ENCODE results near the gene FNTB.

Gene FNTB

DNA sequence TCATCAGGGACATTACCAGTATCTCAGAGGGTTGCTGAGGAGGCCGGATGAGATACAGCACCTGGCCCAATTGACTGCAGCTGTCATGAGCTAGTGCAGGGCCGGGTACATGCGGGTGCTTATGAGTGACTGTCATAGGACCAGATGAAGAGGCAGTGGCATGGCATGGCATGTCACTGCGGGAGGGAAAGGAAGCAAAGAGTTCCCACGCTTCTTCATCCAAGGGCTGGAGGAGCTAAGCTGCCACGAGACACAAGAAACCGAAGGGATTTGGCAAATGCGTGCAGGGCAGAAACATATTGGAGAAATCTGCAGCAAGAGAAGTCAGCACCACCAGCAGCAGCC is 33.4 kb upstream of the FNTB start:
- DNase-seq, result no peak

DNA sequence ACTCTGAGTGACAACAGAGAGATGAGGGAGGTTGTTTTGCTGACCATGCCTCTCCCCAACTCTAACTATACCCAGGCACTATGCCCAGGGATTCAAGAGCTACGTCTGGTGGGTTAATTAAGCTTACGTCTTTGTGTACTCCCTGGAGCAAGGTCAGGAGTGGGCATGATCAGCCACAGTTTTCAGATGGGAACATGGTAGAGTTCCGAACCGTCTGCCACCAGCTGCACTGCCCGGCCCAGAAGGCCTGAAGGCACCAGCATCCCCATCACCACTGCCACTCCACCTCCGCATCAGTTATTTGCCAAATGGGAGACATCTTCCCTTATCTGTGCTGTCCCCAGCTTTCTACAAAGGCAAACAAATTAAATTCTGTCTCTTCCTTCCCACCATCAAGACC is 33.0 kb upstream of the FNTB start:
- DNase-seq, result no peak

DNA sequence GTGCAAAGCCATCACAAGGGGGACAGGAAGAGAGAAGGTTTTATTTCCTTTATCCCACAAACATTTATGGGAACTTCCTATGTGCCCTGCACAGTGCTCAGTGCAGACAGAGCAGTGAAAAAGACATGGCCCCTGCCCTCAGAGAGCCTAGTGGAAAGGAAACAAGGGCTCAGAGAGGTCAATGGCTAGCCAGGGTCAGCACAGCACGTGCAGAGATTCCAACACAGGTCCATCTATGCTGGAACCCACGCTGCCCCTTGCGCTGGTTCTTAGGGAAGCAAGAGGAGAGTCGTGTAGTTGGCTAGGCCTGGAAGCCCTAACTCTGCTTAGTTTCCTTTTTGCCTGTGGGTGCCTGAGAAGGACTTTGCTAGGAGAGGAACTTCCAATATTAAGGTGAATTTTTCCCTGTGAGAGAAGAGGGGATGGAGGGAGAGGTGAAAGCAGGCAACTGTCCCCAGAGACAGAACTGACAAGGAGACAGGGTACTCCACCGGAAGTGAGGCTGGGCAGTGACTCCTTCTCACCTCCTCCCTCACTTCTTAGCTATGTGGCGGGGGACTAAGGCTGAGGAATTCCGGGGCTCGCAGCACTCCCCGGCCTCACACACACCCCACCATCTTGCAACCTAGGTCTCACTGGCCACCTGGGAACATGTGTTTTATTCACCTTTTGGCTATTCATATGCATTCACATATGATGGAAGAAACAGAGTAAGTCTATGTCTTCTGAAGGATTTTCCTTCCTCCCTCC is 32.0 kb upstream of the FNTB start:
- DNase-seq, result no peak

DNA sequence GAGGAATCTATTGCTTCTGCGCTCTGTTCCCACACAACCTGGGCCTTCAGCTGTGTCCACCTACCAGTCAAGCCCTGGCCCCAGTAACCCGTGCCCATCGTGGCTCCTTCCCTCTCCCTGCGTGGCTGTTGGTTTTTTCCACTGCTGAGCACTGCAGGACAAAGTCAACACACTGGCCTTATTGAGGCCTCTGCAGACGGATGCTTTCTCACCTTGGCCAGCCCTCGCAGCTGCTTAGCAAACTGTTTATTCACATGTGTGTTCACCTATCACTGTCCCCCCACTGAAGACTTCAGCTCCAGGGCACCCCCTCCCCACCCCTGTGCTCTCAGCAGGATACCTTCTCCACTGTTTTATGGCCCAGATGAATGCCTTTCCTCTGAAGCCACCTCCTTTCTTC is 31.4 kb upstream of the FNTB start:
- no peak for DNase-seq

DNA sequence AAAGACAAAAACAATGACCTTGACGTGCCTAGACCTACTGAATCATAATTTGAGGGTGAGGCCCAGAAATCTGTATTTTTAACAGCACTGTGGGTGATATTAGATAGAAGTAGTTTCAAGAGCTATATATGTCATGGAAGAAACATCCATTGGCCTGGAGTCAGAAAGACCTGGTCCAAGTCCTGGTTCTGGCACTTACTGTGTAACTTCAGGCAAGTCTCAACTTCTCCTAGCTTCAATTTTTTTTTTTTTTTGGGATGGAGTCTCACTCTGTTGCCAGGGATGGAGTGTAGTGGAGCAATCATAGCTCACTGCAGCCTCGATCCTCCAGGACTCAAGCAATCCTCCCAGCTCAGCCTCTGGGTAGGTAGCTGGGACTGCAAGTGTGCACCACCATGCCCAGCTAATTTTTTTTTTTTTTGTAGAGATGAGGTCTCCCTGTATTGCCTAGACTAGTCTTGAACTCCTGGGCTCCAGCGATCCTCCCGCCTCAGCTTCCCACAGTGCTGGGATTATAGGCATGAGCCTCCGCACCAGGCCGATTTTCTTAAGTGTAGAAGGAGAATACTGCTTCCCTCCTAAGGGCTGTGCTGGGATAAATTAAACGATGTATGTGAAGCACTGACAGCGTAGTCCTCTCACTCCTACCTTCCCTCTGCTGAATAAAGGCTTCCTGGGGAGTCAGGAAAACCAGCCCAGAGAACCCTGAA is 29.8 kb upstream of the FNTB start:
- DNase-seq, result no peak

DNA sequence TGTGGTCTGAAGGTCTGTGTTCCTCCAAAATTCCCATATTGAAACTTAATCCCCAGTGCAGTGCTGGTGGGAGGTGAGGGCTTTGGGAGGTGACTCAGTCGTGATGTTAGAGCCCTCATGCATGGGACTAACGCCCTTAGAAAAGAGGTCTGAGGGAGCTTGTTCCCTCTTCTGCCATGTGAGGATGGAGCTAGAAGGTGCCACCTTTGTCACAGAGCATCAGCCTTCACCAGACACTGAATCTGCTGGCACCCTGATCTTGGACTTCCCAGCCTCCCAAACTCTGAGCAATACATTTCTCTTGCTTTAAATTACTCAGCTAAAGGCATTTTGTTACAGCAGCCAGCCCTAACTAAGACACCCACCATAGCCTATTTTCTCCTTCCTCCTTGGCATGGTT is 28.5 kb upstream of the FNTB start:
- DNase-seq, result no peak

DNA sequence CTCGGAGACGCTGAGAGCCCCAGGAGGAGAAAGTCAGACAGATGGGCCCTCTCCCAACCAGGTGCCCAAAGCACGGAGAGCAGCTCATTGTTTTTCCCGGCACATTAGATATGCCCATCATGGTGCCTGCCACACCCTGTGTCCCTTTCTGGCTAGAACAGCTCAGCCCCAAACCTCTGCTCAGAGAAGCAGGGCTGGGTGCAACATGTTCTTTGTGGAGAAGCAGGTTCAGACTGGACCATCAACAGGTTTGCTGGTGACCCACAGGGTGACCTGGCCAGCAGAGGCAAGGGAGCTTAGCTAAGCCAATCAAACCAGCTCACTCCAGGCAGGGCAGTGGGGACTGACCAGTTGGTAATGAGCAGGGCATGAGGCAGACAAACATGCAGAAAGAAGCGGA is 28.0 kb upstream of the FNTB start:
- no peak for DNase-seq

DNA sequence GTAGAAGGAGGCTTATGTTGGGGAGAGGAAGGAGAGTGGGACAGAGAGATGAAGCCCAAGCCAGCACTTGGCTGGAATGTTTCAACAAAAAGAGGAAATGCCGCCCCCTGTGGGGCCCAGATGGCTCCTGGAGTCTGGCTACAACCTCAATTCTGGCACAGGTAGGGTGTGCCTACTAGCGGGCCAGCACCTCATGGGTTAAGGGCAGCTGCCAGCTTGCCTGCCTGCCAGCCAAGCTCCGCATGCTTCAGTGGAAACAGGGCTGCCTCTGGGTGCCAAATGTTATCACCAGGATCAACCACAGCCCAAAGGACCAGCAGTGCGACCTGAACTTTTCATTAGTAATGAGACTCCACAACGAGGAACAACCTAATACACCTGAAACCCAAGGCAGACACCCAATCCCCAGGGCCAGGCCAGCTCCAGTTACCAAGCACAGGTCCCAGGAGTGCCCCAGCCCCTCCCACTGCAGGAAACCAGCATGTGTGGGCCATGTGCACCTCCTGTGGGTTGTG is 25.9 kb upstream of the FNTB start:
- DNase-seq, result no peak

DNA sequence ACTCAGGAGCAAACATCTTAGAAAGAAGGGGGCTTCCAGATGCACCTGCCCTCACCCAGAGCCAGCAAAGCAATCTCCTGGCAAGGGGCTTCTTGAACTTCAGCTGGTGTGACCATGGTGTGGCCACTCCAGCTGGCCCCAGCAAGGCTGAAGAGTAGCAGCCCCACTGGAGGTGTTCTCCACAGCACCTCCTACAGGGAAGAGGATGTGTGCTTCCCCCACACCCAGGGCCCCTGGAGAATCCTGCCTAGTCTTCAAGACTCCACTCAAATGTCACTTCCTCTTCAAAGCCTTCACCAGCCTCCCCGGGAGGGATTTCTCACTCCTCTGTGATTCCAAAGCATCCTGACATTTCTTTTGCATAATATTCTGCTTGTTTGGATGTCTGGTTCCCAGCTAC is 23.1 kb upstream of the FNTB start:
- no peak for DNase-seq

DNA sequence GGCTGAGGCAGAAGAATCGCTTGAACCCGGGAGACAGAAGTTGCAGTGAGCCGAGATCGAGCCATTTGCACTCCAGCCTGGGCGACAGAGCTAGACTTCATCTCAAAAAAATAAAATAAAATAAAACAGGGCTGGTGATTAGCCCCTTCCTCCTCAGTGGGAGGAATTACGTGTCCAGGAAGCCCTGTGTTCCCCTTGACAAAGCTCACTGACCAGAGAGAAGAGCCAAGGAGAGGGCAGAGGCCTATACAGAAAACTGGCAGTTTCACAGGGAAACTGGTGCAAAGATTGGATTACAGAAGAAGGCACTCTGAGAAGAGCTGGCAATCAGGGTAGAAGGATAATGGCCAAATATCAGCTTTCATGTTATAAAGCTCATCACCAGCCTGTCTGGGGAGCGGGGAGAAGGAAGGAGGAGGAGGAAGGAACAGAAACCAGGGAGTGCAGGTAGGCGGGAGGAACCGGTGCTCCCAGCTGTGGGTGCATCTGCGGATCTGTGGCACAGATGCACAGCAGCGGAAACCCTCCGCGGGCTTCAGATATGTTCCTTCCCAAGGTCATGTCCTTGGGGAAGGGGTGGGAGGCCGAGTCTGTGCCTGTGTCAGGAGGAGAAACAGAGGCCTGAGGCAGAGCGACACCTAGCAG is 21.2 kb upstream of the FNTB start:
- no peak for DNase-seq

DNA sequence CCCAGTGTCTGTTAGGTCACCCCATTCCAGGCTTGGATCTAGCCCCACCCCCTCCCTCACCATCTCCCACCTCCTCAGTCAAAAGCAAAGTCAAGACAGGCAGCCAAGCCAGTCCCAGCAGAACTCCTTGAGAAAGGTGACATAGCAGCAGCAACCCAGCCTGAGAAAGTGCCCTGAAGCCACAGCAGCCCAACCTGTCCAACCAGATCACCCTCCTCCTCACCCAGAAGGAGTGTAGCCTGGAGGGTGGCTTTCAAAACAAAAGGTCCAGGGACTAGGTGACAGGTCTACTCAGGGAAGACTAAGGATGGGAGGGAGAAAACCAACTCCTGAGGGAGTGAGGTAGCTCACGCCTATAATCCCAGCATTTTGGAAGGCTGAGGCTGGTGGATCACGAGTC is 19.7 kb upstream of the FNTB start:
- DNase-seq, result no peak

DNA sequence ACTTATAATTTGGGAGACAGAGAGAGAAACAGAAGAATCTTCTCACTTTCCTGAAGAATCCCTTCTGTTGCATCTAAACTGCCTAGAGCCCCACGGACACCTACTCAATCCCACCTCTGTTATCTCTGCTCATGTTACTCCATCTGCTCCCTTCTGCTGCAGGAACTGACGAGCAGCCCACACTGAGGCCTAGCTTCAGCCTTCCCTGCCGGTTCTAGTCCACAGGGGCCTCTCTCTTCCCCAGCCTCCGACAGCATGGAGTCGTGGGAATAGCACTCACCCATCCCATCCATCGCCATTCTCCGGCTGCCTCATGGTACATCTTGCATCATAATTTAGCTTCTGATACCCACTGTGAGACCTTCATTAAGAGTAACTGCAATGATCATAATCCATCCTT is 18.5 kb upstream of the FNTB start:
- no peak for DNase-seq

DNA sequence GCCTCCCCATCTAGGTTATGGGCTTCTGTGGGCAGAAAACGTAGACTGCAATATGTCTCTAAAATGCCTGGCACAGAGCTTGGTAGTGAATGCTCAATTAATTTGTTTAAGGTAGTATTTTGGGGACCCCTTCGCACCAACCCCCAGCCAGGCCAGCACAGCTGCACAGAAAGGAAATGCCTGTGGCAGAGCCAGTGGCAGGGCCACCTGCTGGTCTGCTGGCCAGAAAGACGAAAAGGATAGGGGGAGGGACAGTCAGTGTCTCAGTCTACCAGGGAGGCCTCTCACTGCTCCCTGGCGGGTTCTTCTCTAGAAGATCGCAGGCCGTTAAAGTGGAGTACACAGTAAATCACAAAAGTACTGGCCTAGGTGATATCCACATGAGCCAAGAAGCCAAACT is 18.0 kb upstream of the FNTB start:
- DNase-seq, result no peak

DNA sequence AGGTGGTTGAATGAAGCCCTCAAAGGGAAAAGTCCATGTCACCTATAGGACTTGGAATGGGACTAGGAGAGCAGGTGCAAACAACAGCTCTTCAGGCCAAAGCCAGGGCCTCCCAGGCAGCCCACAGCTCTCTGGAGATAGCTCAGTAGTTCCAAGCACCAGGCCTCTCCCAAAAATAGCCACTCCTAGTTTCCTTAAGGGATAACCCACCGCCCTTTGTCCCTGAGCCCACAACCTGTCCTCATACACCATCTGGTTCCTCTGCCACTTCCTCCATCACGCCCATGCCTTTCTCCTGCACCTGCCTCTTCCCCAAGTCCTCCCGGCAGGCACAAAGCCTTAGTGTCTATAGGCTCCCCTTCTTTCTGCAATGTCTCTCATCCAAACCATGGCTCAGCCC is 16.7 kb upstream of the FNTB start:
- no peak for DNase-seq

DNA sequence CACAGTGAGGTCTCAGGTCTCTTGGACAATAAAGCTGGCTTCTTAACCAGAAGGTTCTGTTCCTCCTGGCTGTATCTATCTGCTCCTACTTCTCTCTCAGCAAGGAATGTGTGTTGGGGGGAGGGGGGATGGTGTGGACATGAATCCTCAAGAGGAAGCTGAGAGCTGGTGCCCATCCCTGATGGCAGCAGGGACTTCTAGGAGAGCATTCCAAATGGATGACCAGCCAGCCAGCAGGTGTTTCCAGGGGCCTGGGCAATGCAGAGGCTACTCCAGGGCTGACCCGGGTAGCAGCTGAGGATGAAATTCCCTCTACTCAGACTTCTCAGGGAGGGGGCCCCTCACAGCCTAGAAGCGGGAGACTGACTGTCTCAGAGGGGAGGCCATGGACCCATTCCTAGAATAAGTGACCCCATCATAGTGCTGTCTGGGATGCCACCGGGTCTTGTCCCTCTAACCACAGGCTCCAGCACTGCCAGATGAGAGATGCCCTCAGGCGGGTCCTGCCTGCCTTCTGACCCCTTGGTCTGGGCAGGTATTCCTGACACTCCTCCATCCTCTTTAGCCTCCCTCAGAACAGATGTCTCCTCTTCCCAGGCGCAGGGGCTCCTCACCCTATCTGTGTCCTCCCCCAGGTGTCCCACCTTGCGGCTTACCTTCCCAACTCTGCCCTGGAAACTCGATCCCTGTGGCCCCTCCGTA is 15.8 kb upstream of the FNTB start:
- no peak for DNase-seq

DNA sequence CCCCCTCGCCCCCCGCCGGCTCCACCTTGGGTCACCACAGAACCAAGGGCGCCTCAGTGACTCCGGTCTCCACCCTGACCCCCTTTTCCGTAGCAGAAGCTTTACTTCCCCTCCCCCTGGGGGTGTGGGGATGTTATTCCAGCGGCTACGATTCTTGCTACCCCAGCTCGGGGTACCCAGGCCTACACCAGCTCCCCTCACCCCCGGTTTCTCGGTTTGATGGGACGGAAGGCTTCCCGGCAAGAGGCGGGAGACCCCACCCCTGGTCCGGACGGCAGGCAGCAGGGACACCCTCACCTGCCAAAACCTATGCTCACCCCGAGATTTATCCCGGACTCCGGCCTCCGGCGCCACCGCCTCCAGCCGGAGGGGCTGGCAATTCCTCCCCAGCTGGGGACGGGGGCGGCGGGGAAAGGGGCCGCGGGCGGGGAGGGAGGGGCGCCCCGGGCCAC is 15.2 kb upstream of the FNTB start:
- no peak for DNase-seq

DNA sequence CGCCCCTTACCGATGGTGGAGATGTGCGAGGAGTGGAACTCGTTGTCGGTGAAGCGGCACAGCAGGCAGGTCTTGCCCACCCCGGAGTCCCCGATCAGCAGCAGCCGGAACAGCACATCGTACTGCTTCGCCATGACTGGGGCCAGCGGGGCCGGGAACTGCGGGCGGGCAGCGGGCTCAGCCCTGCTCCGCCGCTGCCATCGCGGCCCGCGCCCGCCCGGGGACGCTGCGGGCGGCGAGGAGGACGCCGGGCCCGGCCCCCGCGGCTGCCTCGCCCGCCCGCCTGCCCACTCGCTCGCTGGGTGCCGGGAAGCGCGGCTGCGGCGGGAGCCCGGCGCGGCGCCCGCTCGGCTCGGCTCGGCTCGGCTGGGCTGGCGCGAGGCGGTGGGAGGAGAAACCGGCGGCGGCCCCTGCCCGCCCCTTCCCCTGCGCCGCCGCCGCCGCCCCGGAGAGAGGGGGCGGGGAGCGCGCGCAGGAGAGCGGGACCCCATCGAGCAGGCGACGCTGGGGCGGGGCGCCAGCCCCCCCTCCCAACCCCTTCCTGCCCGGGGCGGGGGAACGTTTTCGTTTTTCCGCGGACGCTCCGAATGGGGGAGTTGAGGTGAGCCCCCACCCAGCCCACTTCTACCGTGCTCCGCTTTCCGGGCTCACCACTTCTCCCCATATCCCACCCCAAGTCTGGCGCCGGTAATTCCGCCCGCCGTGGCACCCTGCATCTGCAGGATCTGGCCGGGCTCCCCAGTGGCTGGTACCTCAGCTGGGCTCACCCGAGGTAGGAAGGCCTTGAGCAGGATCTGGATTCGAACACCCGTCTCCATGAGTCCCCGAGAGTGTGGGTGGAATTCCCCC is 14.5 kb upstream of the FNTB start, which contains the start of gene RAB15:
Gene RAB15, minus strand, starts transcription at position 394 of the 849 bp plus-strand sequence. Its CDS starts 260 bp downstream, at position 134.
- no peak for DNase-seq

DNA sequence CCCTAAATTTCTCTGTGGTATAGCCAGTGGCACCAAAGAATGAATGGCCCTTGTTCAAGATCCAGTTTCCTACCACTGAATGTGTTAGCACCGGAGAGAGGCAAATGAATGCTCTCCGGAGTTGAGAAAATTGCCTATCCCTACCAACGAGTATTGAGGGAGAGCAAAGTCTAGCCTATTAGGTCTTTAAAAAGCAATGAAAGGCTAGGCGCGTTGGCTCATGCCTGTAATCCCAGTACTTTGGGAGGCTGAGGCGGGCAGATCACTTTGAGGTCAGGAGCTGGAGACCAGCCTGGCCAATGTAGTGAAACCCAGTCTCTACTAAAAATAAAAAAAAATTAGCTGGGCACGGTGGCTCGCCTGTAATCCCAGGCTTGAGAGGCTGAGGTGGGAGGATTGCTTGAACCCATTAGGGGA is 13.7 kb upstream of the FNTB start:
- DNase-seq, result no peak

DNA sequence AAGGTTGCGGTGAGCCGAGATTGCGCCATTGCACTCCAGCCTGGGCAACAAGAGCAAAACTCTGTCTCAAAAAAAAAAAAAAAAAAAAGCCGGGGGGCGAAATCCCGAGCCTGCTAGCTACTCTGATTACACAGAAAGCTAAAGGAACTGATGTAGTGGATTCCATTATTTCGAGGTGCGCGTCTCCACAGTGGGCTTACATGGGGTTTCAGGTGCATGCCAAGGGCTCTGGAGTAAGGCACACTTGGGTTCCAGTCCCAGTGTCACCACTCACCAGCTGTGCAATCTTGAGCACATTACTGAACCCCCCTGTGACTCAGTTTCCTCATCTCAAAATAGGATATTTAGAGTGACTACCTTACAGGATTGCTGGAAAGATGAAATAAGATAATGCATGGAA is 12.9 kb upstream of the FNTB start:
- DNase-seq, result no peak

DNA sequence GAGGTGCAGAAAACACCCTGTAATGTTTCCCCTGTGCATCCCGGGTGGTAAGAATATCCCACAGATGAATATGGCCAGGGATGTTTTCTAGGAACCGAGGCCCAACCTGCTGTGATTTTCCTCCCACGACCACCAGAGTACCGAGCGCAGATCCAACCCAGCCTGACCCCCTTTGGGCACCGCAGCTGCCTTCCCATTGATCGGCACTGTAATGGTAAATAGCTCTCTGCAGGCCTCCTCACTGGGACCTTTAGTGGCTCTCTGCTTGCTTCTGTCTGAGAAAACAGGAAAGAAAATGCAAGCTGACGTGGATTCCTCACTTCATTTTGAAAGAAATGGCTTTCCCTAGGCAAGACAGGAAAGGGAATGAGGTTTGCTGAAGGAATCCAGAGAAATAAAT is 12.1 kb upstream of the FNTB start:
- no peak for DNase-seq

DNA sequence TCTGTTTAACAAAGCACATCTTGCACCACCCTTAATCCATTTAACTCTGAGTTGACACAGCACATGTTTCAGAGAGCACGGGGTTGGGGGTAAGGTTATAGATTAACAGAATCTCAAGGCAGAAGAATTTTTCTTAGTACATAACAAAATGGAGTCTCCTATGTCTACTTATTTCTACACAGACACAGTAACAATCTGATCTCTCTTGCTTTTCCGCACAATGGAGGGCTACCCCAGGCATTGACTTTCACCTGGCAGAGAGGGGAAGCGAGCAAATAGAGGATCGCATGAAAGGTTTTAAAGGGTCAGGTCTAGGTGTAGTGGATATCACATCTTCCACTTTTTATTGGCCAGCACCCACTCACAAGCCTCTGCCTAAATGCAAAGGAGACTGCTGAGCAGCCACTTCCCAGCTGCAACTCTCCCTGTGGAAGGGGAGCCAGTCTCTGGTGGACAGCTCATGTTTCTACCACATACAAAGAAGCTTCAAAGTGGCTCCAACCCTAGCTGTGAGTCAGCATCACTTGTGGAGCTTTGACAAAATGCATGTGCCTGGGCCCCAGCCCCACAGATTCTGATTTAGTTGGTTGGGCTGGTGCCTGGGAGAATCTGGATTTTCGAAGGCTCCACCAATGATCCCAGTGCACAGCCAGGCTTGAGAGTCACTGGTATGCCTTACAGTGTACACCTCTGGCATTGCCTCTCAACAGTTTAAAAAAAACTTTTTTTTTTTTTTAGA is 7.2 kb upstream of the FNTB start:
- no peak for DNase-seq
